Measurements from ENCODE around the gene ZC3H18. TPM values are rescaled to one million over a fixed set of nuclear protein-coding genes. Genes with fewer than 3 reads are reported as not detected.

Gene ZC3H18
- total RNA-seq, 1 experiment from 2014 or later = 57.8 TPM

DNA sequence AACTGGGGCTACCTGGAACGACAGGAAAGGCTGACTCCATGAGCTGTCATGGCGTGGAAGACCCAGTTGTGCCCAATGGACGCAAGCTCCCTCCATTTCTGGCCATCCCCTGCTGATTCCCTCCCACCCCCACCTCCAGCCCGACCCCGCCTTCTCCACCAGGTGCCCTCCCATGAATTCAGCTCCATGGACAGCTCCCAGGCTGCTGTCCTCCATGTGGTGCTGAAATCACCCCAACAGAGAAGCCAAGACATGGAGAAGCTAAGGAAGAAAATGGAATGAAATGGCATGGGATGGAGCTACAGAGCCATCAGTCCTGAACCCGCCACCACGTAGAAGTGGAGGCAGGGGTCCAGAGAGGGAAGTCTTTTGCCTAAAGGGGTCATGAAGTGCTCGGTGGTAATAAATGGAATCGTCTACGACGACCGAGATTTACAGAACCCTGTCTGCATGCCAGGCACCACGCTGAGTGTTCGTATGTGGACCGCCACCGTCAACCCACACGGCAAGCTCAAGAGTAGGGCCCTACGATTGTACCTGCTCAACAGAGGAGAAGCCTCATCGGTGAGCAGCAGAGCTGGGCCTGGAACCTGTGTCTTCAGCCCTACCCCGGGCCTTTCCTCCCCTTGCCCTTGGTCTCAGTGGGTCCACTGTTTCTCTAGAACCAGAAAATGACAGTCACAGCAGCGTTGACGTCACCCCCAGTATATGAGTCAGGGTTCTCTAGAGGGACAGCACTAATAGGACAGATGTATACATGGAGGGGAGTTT lies 9.3 kb upstream of the ZC3H18 start:
- no peaks in the 10 kb centered on the region for H3K79me2 ChIP-seq (ENCODE audit: insufficient read depth, low read length)
- no peaks in the 10 kb centered on the region for H3K9me2 ChIP-seq (ENCODE audit: insufficient read depth)
- DNase-seq (ENCODE audit: low read depth, low spot score) = no peak
- H3K36me3 ChIP-seq (ENCODE audit: control insufficient read depth in 1 of 2, insufficient read depth in 2 of 2, low read length in 2 of 2) = no peaks in the 10 kb centered on the region
- CTCF ChIA-PET = interaction anchor here (0.6 to 3.5 kb wide), 4 partner anchors 10 to 141 kb away, joined by 3 to 15 read pairs (median 8); partner anchors contain the start of gene ZC3H18
- H2AFZ ChIP-seq (ENCODE audit: low read depth, low read length, poor library complexity, severe bottlenecking) = no peak overlapping the region
- no peak overlapping the region for H3K27ac ChIP-seq (ENCODE audit: low read depth, low read length)
- H3K4me1 ChIP-seq (ENCODE audit: control insufficient read depth in 1 of 2, insufficient read depth in 2 of 2, low read length in 2 of 2) = peaks cover 10 to 25% of the 10 kb centered on the region in 2 experiments; a peak in 3 of 4 replicates
- H3K27me3 ChIP-seq (ENCODE audit: insufficient read depth, low read length) = no peaks in the 10 kb centered on the region
- peaks cover 0 to 5% of the 10 kb centered on the region in 2 experiments; a peak in 1 of 4 replicates for H3K9me3 ChIP-seq (ENCODE audit: control insufficient read depth in 1 of 2, insufficient read depth in 1 of 2, low read depth in 1 of 2, low read length in 2 of 2)
- no peak overlapping the region for H3K4me2 ChIP-seq (ENCODE audit: low read length)
- H3K4me3 ChIP-seq (replicated peaks in 1 of 2; ENCODE audit: low read depth in 1 of 2, low read length in 2 of 2) = no peak overlapping the region
- no TSS peak for BruUV-seq (replicated peaks)
- RAD21 ChIA-PET (ENCODE audit: low non-redundant PET in 1 of 2, low total read pairs in 2 of 2, uncharacterized antibody in 2 of 2, unreplicated experiment in 2 of 2) = interaction anchor here in 1 of 2 experiments (1.0 kb wide), 1 partner anchor 123 kb away, joined by 3 read pairs; no protein-coding TSS in a partner anchor
- H4K20me1 ChIP-seq (ENCODE audit: insufficient read depth) = no peaks in the 10 kb centered on the region
- intact Hi-C loops (cut with micrococcal nuclease) = no loop called here
- POLR2A ChIA-PET = no interaction called here
- peak; percentile 21; the same call in 1 of the 2 replicates for ATAC-seq
- no peak overlapping the region for H3K9ac ChIP-seq (ENCODE audit: low read length)
- peak; percentile 92 for TF ChIP-seq SIN3A (IDR thresholded peaks at IDR 0.05; ENCODE audit: low read depth)
- no peak for TF ChIP-seq POLR2A (IDR thresholded peaks at IDR 0.05; ENCODE audit: borderline replicate concordance, extremely low read depth, insufficient read depth, insufficient read length)
- TF ChIP-seq, protein P1, sequence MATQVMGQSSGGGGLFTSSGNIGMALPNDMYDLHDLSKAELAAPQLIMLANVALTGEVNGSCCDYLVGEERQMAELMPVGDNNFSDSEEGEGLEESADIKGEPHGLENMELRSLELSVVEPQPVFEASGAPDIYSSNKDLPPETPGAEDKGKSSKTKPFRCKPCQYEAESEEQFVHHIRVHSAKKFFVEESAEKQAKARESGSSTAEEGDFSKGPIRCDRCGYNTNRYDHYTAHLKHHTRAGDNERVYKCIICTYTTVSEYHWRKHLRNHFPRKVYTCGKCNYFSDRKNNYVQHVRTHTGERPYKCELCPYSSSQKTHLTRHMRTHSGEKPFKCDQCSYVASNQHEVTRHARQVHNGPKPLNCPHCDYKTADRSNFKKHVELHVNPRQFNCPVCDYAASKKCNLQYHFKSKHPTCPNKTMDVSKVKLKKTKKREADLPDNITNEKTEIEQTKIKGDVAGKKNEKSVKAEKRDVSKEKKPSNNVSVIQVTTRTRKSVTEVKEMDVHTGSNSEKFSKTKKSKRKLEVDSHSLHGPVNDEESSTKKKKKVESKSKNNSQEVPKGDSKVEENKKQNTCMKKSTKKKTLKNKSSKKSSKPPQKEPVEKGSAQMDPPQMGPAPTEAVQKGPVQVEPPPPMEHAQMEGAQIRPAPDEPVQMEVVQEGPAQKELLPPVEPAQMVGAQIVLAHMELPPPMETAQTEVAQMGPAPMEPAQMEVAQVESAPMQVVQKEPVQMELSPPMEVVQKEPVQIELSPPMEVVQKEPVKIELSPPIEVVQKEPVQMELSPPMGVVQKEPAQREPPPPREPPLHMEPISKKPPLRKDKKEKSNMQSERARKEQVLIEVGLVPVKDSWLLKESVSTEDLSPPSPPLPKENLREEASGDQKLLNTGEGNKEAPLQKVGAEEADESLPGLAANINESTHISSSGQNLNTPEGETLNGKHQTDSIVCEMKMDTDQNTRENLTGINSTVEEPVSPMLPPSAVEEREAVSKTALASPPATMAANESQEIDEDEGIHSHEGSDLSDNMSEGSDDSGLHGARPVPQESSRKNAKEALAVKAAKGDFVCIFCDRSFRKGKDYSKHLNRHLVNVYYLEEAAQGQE (IDR thresholded peaks at IDR 0.05; ENCODE audit: low read depth) = peak; percentile 98
- no peak for TF ChIP-seq TCF7L2 (IDR thresholded peaks at IDR 0.05; ENCODE audit: borderline replicate concordance, extremely low read depth, insufficient read depth, insufficient read length)
